Prostate gland (tissue), 2 donors: ENCODE measurements around the gene TMEM144.

Source experiments
- POLR2A ChIP-seq: fragments of 450-650 bp; IDR thresholded peaks from one replicate; pipeline ENCODE4 v1.6.1; 2016; ENCODE audit warnings: antibody characterized with exemption, mild to moderate bottlenecking
- POLR2AphosphoS5 ChIP-seq: sonication (generic); formaldehyde crosslinking; IDR thresholded peaks from one replicate; pipeline ENCODE4 v1.6.1; 2017; ENCODE audit warnings: antibody characterized with exemption
- TF ChIP-seq, protein P1 (sequence below), 4 experiments: fragments of 200-600 bp in 2 of 4; fragments of 450-650 bp in 2 of 4; sonication (generic) in 2 of 4; IDR thresholded peaks; 1 replicate in 3 of 4; 2 replicates in 1 of 4; pipeline ENCODE4 v1.5.1; 2016 to 2019; ENCODE audit warnings: antibody characterized with exemption in 4 of 4, mild to moderate bottlenecking in 2 of 4, moderate library complexity in 2 of 4

DNA sequence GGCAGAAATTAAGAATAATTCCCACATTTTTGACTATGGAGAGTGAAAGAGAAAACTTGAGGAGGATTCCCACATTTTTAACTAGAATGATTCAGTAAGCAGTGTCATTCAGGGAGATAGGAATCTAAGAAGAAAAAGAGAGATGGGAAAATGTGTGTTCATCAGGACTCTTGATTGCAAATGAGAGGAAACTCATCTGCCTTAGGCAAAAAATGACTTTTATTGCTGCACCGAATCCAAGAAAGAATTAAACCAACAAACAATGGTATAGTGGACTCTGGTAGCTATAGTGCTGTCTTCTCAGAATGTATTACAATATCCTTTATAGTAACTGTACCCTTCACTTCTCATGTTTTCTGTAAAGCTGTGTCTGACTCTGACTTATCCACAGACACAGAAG, 15.0 kb upstream of the TMEM144 start:
- TF ChIP-seq, protein P1, sequence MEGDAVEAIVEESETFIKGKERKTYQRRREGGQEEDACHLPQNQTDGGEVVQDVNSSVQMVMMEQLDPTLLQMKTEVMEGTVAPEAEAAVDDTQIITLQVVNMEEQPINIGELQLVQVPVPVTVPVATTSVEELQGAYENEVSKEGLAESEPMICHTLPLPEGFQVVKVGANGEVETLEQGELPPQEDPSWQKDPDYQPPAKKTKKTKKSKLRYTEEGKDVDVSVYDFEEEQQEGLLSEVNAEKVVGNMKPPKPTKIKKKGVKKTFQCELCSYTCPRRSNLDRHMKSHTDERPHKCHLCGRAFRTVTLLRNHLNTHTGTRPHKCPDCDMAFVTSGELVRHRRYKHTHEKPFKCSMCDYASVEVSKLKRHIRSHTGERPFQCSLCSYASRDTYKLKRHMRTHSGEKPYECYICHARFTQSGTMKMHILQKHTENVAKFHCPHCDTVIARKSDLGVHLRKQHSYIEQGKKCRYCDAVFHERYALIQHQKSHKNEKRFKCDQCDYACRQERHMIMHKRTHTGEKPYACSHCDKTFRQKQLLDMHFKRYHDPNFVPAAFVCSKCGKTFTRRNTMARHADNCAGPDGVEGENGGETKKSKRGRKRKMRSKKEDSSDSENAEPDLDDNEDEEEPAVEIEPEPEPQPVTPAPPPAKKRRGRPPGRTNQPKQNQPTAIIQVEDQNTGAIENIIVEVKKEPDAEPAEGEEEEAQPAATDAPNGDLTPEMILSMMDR (IDR thresholded peaks at IDR 0.05), result no peak
- TF ChIP-seq POLR2A (no peak), POLR2AphosphoS5 (no peak)
